Measurements from ENCODE around the gene POLR3B.
"Not testable (repeated sequence)": the region's sequence is repeated elsewhere in the genome, so short reads cannot be mapped to it uniquely, and the experiment has no call there.

DNA sequence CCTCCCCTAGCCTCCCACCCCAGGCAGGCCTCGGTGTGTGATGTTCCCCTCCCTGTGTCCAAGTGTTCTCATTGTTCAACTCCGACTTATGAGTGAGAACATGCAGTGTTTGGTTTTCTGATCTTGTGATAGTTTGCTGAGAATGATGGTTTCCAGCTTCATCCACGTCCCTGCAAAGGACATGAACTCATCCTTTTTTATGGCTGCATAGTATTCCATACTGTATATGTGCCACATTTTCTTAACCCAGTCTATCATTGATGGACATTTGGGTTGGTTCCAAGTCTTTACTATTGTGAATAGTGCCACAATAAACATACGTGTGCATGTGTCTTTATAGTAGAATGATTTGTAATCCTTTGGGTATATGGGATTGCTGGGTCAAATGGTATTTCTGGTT, 108.1 kb downstream of the POLR3B start:
- TF ChIP-seq, protein P1, sequence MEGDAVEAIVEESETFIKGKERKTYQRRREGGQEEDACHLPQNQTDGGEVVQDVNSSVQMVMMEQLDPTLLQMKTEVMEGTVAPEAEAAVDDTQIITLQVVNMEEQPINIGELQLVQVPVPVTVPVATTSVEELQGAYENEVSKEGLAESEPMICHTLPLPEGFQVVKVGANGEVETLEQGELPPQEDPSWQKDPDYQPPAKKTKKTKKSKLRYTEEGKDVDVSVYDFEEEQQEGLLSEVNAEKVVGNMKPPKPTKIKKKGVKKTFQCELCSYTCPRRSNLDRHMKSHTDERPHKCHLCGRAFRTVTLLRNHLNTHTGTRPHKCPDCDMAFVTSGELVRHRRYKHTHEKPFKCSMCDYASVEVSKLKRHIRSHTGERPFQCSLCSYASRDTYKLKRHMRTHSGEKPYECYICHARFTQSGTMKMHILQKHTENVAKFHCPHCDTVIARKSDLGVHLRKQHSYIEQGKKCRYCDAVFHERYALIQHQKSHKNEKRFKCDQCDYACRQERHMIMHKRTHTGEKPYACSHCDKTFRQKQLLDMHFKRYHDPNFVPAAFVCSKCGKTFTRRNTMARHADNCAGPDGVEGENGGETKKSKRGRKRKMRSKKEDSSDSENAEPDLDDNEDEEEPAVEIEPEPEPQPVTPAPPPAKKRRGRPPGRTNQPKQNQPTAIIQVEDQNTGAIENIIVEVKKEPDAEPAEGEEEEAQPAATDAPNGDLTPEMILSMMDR (IDR thresholded peaks at IDR 0.05): not testable (repeated sequence)
- not testable (repeated sequence) for TF ChIP-seq POLR2A (IDR thresholded peaks at IDR 0.05)

Data from testis (tissue), 2 donors.